Neural cell (in vitro differentiated cells): ENCODE data around the gene GRM1. TPM values are rescaled to one million over a fixed set of nuclear protein-coding genes. Genes with fewer than 3 reads are reported as not detected.

Experiments used
- H2AFZ ChIP-seq: fragments of 200-600, 300-800 bp; sonication (generic), shearing (Covaris generic); 2 replicates; pipeline ENCODE4 v1.6.0; 2014; ENCODE audit warnings: low read depth, mild to moderate bottlenecking, antibody characterized with exemption, low read length, moderate library complexity
- H3F3A ChIP-seq: fragments of 200-600 bp; shearing (Covaris generic); 2 replicates; pipeline ENCODE4 v1.6.1; 2016; ENCODE audit warnings: mild to moderate bottlenecking, moderate library complexity, mixed read lengths, antibody characterized with exemption, low read length; ENCODE audit not compliant: insufficient read depth, poor library complexity, severe bottlenecking
- H3K27ac ChIP-seq: fragments of 200-600, 300-800 bp; sonication (generic), shearing (Covaris generic); 2 replicates; pipeline ENCODE4 v1.5.1; 2014; ENCODE audit warnings: mild to moderate bottlenecking, low read length, moderate library complexity
- H3K27me3 ChIP-seq: fragments of 300-800, 200-600 bp; sonication (generic), shearing (Covaris generic); 2 replicates; pipeline ENCODE4 v1.6.0; 2014; ENCODE audit warnings: mild to moderate bottlenecking, low read depth, low read length, moderate library complexity; ENCODE audit not compliant: insufficient read depth
- H3K36me3 ChIP-seq: fragments of 300-800, 200-600 bp; sonication (generic), shearing (Covaris generic); 2 replicates; pipeline ENCODE4 v1.5.1; 2014; ENCODE audit warnings: mild to moderate bottlenecking, antibody characterized with exemption, low read length, moderate library complexity; ENCODE audit not compliant: insufficient read depth
- H3K4me2 ChIP-seq: fragments of 300-800, 200-600 bp; sonication (generic), shearing (Covaris generic); 2 replicates; pipeline ENCODE4 v1.6.0; 2014; ENCODE audit warnings: mild to moderate bottlenecking, low read length
- H3K4me3 ChIP-seq: fragments of 300-800, 200-600 bp; sonication (generic), shearing (Covaris generic); 2 replicates; pipeline ENCODE4 v1.5.1; 2014; ENCODE audit warnings: mild to moderate bottlenecking, low read length, moderate library complexity
- H3K79me2 ChIP-seq: fragments of 200-600 bp; shearing (Covaris generic); replicated peaks from 2 replicates; pipeline ENCODE4 v1.6.0; 2014; ENCODE audit warnings: mild to moderate bottlenecking, low read length, moderate library complexity; ENCODE audit not compliant: insufficient read depth
- H3K9ac ChIP-seq: fragments of 300-800, 200-600 bp; sonication (generic), shearing (Covaris generic); 2 replicates; pipeline ENCODE4 v1.6.1; 2016; ENCODE audit warnings: mild to moderate bottlenecking, low read length, mixed read lengths
- H3K9me2 ChIP-seq: fragments of 200-600 bp; shearing (Covaris generic); 2 replicates; pipeline ENCODE4 v1.6.1; 2016; ENCODE audit warnings: mild to moderate bottlenecking, low read length, mixed read lengths; ENCODE audit not compliant: insufficient read depth
- H3K9me3 ChIP-seq: fragments of 200-600, 300-800 bp; sonication (generic), shearing (Covaris generic); 2 replicates; pipeline ENCODE4 v1.6.1; 2016; ENCODE audit warnings: mild to moderate bottlenecking, mixed run types, low read length, moderate library complexity, mixed read lengths
- H4K20me1 ChIP-seq: fragments of 200-600 bp; shearing (Covaris generic); 2 replicates; pipeline ENCODE4 v1.6.1; 2016; ENCODE audit warnings: mild to moderate bottlenecking, mixed run types; ENCODE audit not compliant: insufficient read depth
- EP300 ChIP-seq: fragments of 450-650 bp; conservative IDR thresholded peaks from 2 replicates; pipeline ENCODE4 v1.6.1; 2014; ENCODE audit warnings: antibody characterized with exemption, mild to moderate bottlenecking, moderate library complexity; ENCODE audit not compliant: poor library complexity, severe bottlenecking
- EZH2 ChIP-seq: fragments of 200-600, 300-800 bp; shearing (Covaris generic), sonication (generic); IDR thresholded peaks from 2 replicates; pipeline ENCODE4 v1.6.1; 2014; ENCODE audit warnings: antibody characterized with exemption, low read length, borderline replicate concordance, mild to moderate bottlenecking; ENCODE audit not compliant: insufficient read depth, poor library complexity, severe bottlenecking
- MXI1 ChIP-seq: fragments of 450-650 bp; conservative IDR thresholded peaks from 2 replicates; pipeline ENCODE4 v1.6.1; 2014; ENCODE audit warnings: antibody characterized with exemption, mild to moderate bottlenecking; ENCODE audit not compliant: poor library complexity, severe bottlenecking
- POLR2AphosphoS5 ChIP-seq: IDR thresholded peaks from 2 replicates; pipeline ENCODE4 v1.6.1; 2012
- RAD21 ChIP-seq: fragments of 450-650 bp; conservative IDR thresholded peaks from 2 replicates; pipeline ENCODE4 v1.6.1; 2014; ENCODE audit warnings: antibody characterized with exemption, mild to moderate bottlenecking, moderate library complexity
- REST ChIP-seq: IDR thresholded peaks from 2 replicates; pipeline ENCODE4 v1.6.1; 2012; ENCODE audit warnings: borderline replicate concordance
- SMC3 ChIP-seq: fragments of 450-650 bp; conservative IDR thresholded peaks from 2 replicates; pipeline ENCODE4 v1.6.1; 2014; ENCODE audit warnings: antibody characterized with exemption, mild to moderate bottlenecking, moderate library complexity; ENCODE audit not compliant: poor library complexity
- TAF1 ChIP-seq: IDR thresholded peaks from 2 replicates; pipeline ENCODE4 v1.6.1; 2012; ENCODE audit warnings: low read depth
- polyA plus RNA-seq: library from polyadenylated mRNA; depleted of rRNA; stranded (reverse); fragments of >200 nt; gene quantifications from 2 replicates; pipeline ENCODE4 v1.2.3, GENCODE V29; 2014
- TF ChIP-seq, protein P1 (sequence below): fragments of 450-650 bp; IDR thresholded peaks from 2 replicates; pipeline ENCODE4 v1.5.1; 2014; ENCODE audit warnings: antibody characterized with exemption, mild to moderate bottlenecking, moderate library complexity; ENCODE audit not compliant: poor library complexity, severe bottlenecking

The GRM1 gene
- polyA plus RNA-seq, 1 donor from 2014 or later: 2.9 TPM

DNA sequence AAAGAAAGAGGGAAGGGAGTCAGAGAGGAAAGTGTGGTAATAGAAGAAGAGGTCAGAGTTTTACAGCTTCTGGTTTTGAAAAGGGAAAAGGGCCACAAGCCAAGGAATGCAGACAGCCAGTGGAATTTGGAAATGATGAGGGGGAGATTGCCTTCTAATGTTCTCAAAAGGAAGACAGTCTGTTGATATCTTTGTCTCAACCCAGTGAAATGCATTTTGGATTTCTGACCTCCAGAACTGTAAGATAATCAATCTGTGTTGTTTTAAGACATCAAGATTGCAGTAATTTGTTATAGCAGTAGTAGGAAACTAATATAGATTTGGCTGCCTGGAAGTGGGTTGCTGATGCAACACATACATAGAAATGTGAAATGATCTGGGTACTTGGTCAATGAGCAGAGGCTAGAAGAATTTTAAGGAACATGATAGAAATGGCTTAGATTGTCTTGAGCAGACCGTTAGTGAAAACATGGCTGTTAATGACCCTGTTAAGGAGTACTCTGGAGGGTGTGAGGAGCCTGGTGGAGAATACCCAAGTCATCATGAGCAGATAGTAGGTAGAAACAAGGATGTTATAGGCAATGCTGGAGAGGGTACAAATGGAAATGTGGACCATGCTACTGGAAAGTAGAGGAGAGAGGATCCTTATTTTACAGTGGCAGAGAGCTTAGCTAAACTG is 259.0 kb downstream of the GRM1 start:
- no peaks in the 10 kb centered on the region for H4K20me1 ChIP-seq
- H3K27ac ChIP-seq: no peak overlapping the region
- H3K36me3 ChIP-seq: no peaks in the 10 kb centered on the region
- no peaks in the 10 kb centered on the region for H3F3A ChIP-seq
- no peak overlapping the region for H3K9ac ChIP-seq
- H3K4me2 ChIP-seq: no peak overlapping the region
- H3K27me3 ChIP-seq: no peaks in the 10 kb centered on the region
- no peak overlapping the region for H2AFZ ChIP-seq
- no peak overlapping the region for H3K4me3 ChIP-seq
- no peaks in the 10 kb centered on the region for H3K9me3 ChIP-seq
- H3K79me2 ChIP-seq: no peaks in the 10 kb centered on the region
- H3K9me2 ChIP-seq: no peaks in the 10 kb centered on the region
- TF ChIP-seq POLR2AphosphoS5: no peak
- no peak for TF ChIP-seq SMC3
- TF ChIP-seq, protein P1, sequence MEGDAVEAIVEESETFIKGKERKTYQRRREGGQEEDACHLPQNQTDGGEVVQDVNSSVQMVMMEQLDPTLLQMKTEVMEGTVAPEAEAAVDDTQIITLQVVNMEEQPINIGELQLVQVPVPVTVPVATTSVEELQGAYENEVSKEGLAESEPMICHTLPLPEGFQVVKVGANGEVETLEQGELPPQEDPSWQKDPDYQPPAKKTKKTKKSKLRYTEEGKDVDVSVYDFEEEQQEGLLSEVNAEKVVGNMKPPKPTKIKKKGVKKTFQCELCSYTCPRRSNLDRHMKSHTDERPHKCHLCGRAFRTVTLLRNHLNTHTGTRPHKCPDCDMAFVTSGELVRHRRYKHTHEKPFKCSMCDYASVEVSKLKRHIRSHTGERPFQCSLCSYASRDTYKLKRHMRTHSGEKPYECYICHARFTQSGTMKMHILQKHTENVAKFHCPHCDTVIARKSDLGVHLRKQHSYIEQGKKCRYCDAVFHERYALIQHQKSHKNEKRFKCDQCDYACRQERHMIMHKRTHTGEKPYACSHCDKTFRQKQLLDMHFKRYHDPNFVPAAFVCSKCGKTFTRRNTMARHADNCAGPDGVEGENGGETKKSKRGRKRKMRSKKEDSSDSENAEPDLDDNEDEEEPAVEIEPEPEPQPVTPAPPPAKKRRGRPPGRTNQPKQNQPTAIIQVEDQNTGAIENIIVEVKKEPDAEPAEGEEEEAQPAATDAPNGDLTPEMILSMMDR: no peak
- TF ChIP-seq RAD21: no peak
- TF ChIP-seq TAF1: no peak
- no peak for TF ChIP-seq EZH2
- TF ChIP-seq REST: no peak
- TF ChIP-seq MXI1: no peak
- no peak for TF ChIP-seq EP300

- TF ChIP-seq, protein P1: no peak
- peak; percentile 27 for TF ChIP-seq EP300
- H3K4me2 ChIP-seq: no peak overlapping the region
- H4K20me1 ChIP-seq: no peaks in the 10 kb centered on the region
- no peaks in the 10 kb centered on the region for H3K27me3 ChIP-seq
- no peaks in the 10 kb centered on the region for H3K9me3 ChIP-seq
- no peaks in the 10 kb centered on the region for H3K9me2 ChIP-seq
- H3F3A ChIP-seq: no peaks in the 10 kb centered on the region
- no peak overlapping the region for H2AFZ ChIP-seq
- H3K4me3 ChIP-seq: no peak overlapping the region
- H3K27ac ChIP-seq: no peak overlapping the region
- H3K79me2 ChIP-seq: no peaks in the 10 kb centered on the region
- no peaks in the 10 kb centered on the region for H3K36me3 ChIP-seq
- no peak overlapping the region for H3K9ac ChIP-seq
These were observed 261.1 kb downstream of the GRM1 start for GRCh38 chr6:146289816-146290588.
